Activated gamma-delta T cell (primary cell): ENCODE results near the gene TMEM198.
A peak's percentile ranks its signal among the peaks of the same experiment; 100 is the strongest.

ENCODE experiments used
- DNase-seq: peaks from one replicate; lab custom pipeline; 2025; lab: John Stamatoyannopoulos, UW
- total RNA-seq, 2 donors: gene quantifications; one replicate each; lab custom pipeline; 2026; lab: John Stamatoyannopoulos, UW

Gene TMEM198, protein sequence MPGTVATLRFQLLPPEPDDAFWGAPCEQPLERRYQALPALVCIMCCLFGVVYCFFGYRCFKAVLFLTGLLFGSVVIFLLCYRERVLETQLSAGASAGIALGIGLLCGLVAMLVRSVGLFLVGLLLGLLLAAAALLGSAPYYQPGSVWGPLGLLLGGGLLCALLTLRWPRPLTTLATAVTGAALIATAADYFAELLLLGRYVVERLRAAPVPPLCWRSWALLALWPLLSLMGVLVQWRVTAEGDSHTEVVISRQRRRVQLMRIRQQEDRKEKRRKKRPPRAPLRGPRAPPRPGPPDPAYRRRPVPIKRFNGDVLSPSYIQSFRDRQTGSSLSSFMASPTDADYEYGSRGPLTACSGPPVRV
- 1.3 to 1.7 reads per million in 2 donors for total RNA-seq

DNA sequence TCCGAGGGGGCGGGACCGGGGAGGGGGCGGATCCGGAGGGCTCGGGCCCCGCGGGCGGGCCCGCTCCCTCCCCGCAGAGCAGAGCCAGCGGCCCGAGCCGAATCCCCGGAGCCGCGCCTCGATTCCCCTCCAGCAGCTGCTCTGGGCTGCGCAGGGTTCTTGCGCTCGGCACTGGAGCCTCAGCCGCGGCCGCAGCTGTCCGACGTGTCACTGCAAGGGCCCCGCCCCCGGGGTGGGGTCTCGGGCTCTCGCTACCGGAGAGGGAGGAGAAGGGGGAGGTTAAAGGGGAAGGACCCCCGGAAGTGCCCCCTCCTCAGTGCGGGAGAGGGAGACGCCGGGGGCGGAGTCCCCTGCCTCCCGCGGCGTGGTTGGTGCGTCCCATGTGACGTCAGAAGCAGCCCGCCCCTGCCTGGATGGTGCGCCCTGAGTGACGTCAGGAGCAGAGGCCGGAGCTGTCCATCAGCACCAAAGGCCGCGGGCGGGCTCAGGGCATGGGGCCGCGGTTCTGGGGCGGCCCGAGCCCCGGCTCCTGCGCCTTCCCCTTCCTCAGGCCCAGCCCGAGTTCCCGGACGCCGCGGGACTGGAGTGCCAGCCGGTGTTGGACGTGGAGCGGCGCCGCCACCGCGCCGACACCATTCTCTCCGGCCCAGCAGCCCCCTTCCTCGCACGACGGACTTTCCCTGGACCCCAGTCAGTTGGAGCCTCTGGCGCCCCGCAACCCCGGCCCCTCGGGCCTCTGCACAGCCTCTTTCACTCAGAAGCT lies at the start of gene TMEM198, which contains the start of gene CHPF:
Gene TMEM198 (plus strand): TSS at position 433 of the 763 bp plus-strand sequence. CDS start 700 bp downstream, outside the sequence.
Gene CHPF (minus strand): TSS at position 214 of the 763 bp plus-strand sequence. CDS start 271 bp downstream, outside the sequence.
- DNase-seq: peak; percentile 86

DNA sequence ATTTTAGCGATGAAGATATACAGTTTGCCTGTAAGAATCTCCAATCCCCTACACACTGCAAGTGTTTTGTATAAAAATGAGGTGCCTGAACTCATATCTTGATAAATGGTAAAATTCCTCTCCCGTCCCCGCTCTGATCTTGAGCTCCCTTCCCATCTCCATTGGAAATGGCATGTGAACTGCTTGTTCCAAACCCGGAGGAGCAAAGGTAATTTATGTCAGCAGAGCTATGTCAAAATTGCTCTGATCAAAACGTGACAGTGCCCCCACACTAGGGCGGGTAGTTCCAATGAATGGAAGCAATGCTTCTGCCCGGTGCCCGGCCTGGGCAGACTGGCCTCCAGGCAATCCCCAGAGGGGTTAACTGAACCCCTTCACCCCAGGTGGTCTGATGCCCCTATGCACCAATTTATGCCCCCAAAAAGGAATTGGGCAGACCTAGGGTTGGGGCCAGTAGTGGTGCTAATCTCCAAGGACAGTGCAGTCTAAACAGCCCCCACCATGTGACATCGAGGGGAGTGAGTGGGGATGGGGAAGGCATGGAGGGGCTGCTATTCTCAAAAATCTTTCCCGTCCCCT lies 48.8 kb upstream of the TMEM198 start:
- no peak for DNase-seq

GRCh38 chr2:219495531-219496122 lies 48.2 kb upstream of the TMEM198 start:
- no peak for DNase-seq

DNA sequence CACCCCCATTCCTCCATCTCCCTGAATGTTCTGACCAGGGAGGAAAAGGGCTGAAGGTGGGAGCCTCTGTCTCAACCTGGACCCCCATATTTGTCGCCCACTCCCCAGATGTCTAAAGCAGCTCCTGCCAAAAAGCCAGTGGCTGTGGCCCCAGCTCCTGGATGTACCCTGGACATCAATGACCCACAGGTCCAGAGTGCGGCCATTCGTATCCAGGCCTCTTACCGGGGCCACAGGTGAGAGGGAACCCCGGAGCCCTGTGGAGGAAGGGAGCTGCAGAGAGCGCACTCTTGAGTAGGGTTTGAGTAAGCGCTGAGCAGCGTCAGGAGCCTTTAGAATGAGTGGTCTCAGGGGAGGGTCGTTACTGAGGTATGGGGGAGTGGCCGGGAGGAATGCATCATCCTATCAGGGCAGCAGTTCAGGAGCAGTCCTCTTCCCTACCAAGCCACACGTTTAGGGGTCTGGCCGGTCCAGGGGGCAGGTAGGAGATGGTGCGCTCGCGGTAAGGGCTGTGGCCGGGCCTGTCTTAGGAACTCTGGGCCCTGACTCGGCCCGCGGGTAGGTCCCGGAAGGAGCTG lies 47.5 kb upstream of the TMEM198 start:
- no peak for DNase-seq

GRCh38 chr2:219496825-219497494 lies 46.9 kb upstream of the TMEM198 start:
- no peak for DNase-seq

DNA sequence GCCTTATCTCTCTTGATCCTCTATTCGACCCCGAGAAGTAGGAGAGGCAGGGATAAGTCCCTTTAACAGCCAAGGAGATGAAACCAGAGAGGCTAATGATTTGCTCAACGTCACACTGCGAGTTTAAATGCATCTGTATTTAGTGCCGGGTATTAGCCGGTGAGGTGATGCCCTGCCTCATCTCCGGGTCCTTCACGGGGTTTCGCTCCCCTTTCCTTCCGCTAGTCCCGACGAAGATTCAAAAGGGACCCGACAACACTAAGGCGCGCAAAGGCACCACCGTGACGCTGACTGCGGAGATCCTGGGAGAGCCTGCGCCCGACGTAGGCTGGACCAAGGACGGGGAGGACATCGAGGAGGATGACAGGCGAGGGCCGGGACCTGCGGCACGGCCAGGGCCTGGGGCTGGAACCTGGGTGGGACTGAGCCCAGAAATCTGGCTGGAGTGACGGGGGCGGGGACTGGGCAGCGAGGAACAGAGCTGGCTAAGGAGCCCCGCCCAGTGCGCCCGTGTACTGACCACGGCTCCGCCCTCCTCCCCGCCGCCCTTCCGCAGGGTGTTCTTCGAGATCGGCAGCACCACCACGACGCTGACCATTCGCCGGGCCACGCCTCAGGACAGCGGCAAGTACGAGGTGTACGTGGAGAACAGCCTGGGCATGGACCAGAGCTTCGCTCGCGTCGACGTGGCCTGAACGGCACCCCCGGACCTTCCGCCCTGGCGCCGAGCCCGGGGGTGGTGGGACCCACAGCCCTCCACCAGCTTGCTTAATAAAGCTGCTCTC lies 46.1 kb upstream of the TMEM198 start:
- no peak for DNase-seq

DNA sequence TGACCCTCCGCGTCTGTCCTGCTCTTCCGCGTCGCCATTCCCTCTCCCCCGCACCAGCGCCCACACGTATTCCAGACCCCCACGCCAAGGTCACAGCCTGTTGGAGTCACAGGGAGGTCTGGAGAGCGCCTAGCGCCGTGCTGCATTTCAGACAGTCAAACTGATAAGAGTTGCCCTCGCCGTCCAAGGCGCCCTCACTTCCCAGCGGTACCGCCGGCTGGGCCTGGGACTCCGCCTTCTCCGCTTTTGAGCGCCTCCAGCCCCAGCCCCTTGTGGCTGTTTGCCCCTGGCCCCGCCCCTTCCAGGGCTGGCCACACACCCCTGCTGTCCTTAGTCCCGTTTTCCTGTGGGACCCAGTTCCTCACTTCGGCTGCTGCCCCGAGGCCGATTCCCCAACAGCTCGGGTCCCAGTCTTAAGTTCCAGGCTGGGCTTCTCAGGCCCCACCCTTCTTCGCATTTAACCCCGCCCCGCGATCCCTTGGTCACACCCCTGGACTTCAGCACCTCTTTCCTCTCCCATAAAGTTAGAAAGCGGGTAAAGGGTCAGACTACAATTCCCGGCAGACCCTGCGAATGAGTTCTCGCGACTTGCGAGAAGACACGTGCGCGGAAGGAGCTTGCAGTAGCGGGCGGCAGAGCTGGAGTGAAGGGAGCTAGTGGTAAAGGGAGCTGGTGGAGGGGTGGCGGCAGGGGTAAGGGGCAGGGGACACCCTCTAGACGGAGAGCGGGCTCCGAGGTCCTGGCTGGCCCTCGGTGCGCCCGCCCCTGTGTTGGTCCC lies 45.4 kb upstream of the TMEM198 start, which contains the start of gene GMPPA:
Gene GMPPA (plus strand): TSS at position 612 of the 778 bp plus-strand sequence. CDS start 1,085 bp downstream, outside the sequence.
- peak; percentile 49 for DNase-seq

DNA sequence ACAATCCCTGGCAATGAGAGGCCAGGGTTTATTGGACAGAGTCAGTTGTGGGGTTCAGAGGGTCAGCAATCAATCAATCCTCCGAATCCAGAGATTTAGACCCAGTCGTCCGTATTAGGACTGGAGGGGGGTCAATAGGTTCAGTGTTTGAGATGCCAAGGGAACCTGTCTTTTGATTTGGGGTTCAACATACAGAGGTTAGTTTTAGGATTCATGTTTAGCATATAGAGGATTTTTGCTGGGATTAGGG lies 44.8 kb upstream of the TMEM198 start:
- DNase-seq: no peak

DNA sequence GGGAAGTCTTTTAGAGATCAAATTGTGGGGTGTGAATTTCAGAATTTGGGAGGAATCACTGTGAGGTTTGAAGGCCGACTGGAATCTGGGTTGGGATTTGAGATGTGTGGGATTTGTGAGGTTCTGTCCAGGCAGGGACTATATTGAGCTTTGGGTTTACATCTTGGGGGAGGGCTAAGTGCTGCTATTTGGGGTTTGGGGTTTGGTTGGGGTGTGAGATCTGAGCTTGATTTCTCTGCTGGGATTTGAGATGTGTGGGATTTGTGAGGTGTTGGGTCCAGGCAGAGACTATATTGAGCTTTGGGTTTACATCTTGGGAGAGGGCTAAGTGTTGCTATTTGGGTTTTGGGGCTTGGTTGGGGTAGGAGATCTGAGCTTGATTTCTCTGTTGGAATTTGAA lies 44.3 kb upstream of the TMEM198 start:
- DNase-seq: no peak

GRCh38 chr2:219500135-219500534 lies 43.7 kb upstream of the TMEM198 start:
- no peak for DNase-seq

DNA sequence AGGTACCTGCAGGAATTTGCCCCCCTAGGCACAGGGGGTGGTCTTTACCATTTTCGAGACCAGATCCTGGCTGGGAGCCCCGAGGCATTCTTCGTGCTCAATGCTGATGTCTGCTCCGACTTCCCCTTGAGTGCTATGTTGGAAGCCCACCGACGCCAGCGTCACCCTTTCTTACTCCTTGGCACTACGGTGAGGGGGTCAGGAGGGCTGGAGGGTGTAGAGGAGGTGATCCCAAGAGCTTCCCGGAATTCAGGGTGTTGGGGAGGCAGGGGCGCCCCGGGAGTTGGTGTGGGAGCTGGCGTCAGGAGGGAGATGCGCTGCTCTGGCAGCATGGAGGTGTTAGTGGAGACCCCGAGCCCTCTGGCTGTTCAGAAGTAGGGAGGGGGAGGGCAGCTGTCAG lies 42.0 kb upstream of the TMEM198 start:
- no peak for DNase-seq

DNA sequence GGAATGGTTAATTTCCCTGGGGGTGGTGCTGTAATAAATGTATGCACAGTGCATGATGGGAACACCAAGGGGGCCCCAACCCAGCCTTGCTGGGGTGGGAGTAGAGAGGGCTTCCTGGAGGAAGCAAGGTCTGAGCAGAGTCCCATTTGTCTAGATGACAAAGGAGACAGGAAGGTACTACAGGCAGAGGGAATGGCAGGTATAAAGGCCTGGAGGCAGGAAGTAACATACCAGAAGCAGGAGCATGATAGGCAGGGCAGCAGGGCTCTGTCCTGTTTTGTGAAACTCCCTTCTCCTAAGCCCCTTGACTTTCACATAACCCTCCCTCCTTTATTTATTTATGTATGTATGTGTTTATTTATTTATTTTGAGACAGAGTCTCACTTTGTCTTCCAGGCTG lies 41.2 kb upstream of the TMEM198 start:
- no peak for DNase-seq

DNA sequence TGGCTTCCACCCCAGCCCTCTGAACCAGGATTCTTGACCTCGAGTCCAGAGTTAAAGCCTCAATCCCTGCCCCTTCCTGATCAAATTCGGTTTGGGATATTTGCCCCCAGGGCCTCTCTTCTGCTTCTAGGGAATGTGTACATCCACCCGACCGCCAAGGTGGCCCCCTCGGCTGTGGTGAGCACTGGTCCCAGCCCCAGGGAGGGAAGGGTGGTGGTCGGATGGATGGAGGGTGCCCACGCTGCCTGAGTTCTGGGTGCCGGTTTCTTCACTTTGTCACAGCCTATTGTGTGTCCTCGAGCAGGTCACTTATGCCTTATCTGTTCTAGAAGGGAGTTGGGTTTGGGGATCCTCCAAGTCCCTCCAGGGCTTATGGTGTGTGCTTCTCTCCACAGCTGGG lies 38.2 kb upstream of the TMEM198 start:
- no peak for DNase-seq

GRCh38 chr2:219506153-219506801 lies 37.6 kb upstream of the TMEM198 start:
- no peak for DNase-seq

DNA sequence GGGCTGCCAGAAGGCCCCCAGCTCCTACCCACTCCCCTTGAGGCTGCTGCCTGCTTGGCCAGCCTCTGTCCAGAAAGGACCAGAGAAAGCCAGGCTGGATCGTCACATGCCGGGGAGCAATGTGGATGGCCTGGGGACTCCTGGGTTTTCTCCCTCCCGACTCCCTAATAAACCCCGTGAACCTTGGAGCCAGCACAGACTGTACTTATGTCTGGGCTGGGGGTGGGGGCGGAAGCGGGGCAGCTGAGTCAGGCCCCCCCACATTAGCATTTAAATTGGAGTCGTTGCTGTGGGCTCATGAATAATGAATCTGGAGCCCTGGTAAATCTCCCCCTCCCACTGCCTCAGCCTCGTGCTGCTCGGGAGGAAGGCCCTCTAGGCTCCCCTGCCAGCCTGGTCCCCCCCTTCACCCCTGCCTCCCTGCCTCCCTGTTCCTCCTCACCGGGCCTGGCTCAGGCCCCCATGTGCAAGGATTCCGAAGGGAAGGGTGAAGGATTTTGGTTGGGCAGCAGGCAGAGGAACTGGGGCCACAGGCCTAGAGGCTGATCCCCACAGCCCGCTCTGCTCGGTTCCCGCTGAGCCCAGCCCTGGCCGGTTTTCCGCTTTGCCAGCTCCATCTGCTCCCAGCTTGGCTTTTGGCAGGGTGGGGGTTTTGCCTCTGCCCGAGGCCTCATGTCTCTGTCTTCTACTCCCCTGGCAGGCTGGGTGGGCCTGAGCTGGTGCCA lies 36.9 kb upstream of the TMEM198 start:
- no peak for DNase-seq

DNA sequence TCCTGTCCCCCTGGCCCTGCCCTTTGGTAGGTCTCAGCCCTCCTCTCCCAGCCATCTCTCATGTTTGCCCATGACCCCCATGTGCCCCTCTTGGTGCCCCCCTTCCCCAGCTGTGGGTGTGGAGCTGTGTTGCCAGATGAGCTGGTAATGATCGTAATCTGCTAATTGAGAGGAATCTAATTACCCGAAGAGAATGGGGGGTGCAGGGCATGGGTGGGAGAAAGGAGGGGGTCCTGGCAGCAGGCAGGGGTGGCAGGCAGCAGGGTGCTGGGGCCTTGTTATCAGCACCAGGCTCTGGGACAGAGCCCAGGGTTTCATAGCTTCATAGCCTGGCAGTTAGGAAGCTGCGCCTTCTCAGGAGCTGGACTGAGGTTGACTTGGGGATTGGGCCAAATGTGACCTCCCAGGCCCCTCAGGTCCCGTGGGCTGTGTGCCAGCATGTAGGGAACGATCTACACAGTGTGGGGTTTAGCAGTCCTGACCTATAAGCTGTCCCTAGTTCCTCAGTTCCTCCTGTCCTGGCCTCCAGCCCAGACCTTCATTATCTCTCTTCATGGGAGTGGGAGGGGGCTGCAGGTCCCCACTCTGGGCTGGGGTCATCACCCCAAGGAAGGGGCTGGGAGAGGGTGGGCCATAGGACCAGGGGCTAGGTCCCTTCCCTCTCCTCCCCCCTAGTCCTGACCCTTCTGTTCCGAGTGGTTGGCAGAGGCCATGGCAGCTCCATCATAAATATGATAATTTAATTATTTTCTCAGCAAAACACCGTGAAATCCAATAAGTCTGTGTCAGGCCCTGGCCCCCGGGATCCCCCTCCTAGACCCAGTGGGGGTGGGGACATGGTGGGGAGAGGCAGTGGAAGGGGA lies 36.0 kb upstream of the TMEM198 start:
- no peak for DNase-seq

GRCh38 chr2:219508444-219508734 lies 35.4 kb upstream of the TMEM198 start:
- DNase-seq: no peak
